GM18505 (cell line): ENCODE measurements around the gene SUSD1.
"Not testable (repeated sequence)": the region's sequence is repeated elsewhere in the genome, so short reads cannot be mapped to it uniquely, and the experiment has no call there.

Experiments
- ATAC-seq: cut with Tn5 transposase; IDR thresholded peaks from one replicate; pipeline ENCODE4 v1.9.1; 2021; ENCODE audit not compliant: unreplicated experiment
- POLR2A ChIP-seq: IDR thresholded peaks from 4 replicates; pipeline ENCODE4 v1.6.1; 2011; ENCODE audit warnings: borderline replicate concordance; ENCODE audit not compliant: insufficient read depth, insufficient read length; ENCODE audit errors: extremely low read depth

SUSD1 gene

GRCh38 chr9:112174965-112175795, at the start of gene SUSD1:
Gene SUSD1, minus strand, starts transcription at chr9:112175297. Its CDS starts 62 bp downstream, at chr9:112175235.
- peak; percentile 53 for ATAC-seq
- peak; percentile 36 for TF ChIP-seq POLR2A

GRCh38 chr9:112224401-112225289, 49.5 kb upstream of the SUSD1 start:
- peak; percentile 69 for ATAC-seq

GRCh38 chr9:112218908-112219307, 43.8 kb upstream of the SUSD1 start:
- no peak for TF ChIP-seq POLR2A

More at GRCh38 chr9:112224401-112225289, 49.5 kb upstream of the SUSD1 start:
- no peak for TF ChIP-seq POLR2A

GRCh38 chr9:112212926-112213325, 37.8 kb upstream of the SUSD1 start:
- no peak for TF ChIP-seq POLR2A
- no peak for ATAC-seq

More at GRCh38 chr9:112218908-112219307, 43.8 kb upstream of the SUSD1 start:
- peak; percentile 92 for ATAC-seq

GRCh38 chr9:112207451-112207850, 32.4 kb upstream of the SUSD1 start:
- TF ChIP-seq POLR2A: no peak
- ATAC-seq: no peak

GRCh38 chr9:112203536-112203935, 28.4 kb upstream of the SUSD1 start:
- ATAC-seq: no peak
- no peak for TF ChIP-seq POLR2A

- TF ChIP-seq POLR2A: no peak
Observed at GRCh38 chr9:112200711-112201110, 25.6 kb upstream of the SUSD1 start.

GRCh38 chr9:112198646-112199045, 23.5 kb upstream of the SUSD1 start:
- TF ChIP-seq POLR2A: no peak

More at GRCh38 chr9:112200711-112201110, 25.6 kb upstream of the SUSD1 start:
- ATAC-seq: no peak

GRCh38 chr9:112194969-112195431, 19.9 kb upstream of the SUSD1 start:
- no peak for TF ChIP-seq POLR2A
- no peak for ATAC-seq

More at GRCh38 chr9:112198646-112199045, 23.5 kb upstream of the SUSD1 start:
- ATAC-seq: no peak

- TF ChIP-seq POLR2A: no peak
- no peak for ATAC-seq
Observed at GRCh38 chr9:112193572-112194288, 18.6 kb upstream of the SUSD1 start.

GRCh38 chr9:112190320-112190719, 15.2 kb upstream of the SUSD1 start:
- ATAC-seq: not testable (repeated sequence)

- no peak for TF ChIP-seq POLR2A
- ATAC-seq: no peak
Observed at GRCh38 chr9:112188884-112189283, 13.8 kb upstream of the SUSD1 start.

GRCh38 chr9:112187404-112187803, 12.3 kb upstream of the SUSD1 start:
- no peak for TF ChIP-seq POLR2A
- no peak for ATAC-seq

- no peak for TF ChIP-seq POLR2A
- ATAC-seq: no peak
Observed at GRCh38 chr9:112186695-112187094, 11.6 kb upstream of the SUSD1 start.

GRCh38 chr9:112184946-112185345, 9.8 kb upstream of the SUSD1 start:
- no peak for ATAC-seq
- TF ChIP-seq POLR2A: no peak
